ENCODE measurements around the gene ATR. TPM values are rescaled to one million over a fixed set of nuclear protein-coding genes. Genes with fewer than 3 reads are reported as not detected.

The ATR gene
- total RNA-seq, 1 donor from 2014 or later: 47.4 TPM

DNA sequence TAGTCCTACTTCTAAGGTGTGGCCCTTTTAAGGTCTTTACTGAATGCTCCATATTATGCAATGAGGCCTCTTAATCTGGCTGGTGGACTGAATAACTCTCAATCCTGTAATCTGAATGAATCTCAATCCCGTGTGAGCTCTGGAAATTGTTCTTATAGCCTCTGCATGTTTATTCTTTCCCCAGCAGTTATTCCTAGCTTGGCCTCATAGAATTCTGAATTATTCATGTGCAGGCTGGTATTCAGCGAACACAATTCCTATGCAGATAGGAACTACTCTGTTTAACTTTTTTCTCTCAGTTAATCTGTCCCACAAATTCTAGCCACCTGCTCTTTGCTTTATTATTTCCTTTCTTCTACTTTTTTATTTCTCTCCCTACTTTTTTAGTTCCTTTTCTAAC, 86.3 kb downstream of the ATR start:
- POLR2A ChIA-PET: no interaction called here
- DNase-seq (no peak), ATAC-seq (ENCODE audit: low read depth) (no peak)
- Mint-ChIP-seq H3K27me3 (no peaks in the 10 kb centered on the region), H3K4me3 (no peak overlapping the region), H3K27ac (no peak overlapping the region), H3K9me3 (no peaks in the 10 kb centered on the region), H3K36me3 (ENCODE audit: low read depth) (peaks cover 86% of the 10 kb centered on the region), H3K4me1 (no peaks in the 10 kb centered on the region)
- CTCF ChIA-PET: no interaction called here
- no peak for TF ChIP-seq CTCF (IDR thresholded peaks at IDR 0.05)
- intact Hi-C loops (cut with micrococcal nuclease): no loop called here

GRCh38 chr3:142489572-142490323, 88.8 kb downstream of the ATR start:
- no peaks in the 10 kb centered on the region for H3K9me3 Mint-ChIP-seq
- TF ChIP-seq CTCF (IDR thresholded peaks at IDR 0.05): no peak

GRCh38 chr3:142484912-142485435, 93.6 kb downstream of the ATR start:
- CTCF ChIA-PET: no interaction called here
- intact Hi-C loops (cut with micrococcal nuclease): no loop called here
- peaks cover 81% of the 10 kb centered on the region for H3K36me3 Mint-ChIP-seq (ENCODE audit: low read depth)

More at GRCh38 chr3:142489572-142490323, 88.8 kb downstream of the ATR start:
- DNase-seq (no peak), ATAC-seq (ENCODE audit: low read depth) (no peak)
- no peak overlapping the region for H3K27ac Mint-ChIP-seq
- POLR2A ChIA-PET: no interaction called here
- intact Hi-C loops (cut with micrococcal nuclease): no loop called here
- H3K4me1 Mint-ChIP-seq: no peaks in the 10 kb centered on the region
- H3K4me3 Mint-ChIP-seq: no peak overlapping the region
- H3K27me3 Mint-ChIP-seq: no peaks in the 10 kb centered on the region
- CTCF ChIA-PET: no interaction called here
- H3K36me3 Mint-ChIP-seq (ENCODE audit: low read depth): peaks cover 82% of the 10 kb centered on the region

DNA sequence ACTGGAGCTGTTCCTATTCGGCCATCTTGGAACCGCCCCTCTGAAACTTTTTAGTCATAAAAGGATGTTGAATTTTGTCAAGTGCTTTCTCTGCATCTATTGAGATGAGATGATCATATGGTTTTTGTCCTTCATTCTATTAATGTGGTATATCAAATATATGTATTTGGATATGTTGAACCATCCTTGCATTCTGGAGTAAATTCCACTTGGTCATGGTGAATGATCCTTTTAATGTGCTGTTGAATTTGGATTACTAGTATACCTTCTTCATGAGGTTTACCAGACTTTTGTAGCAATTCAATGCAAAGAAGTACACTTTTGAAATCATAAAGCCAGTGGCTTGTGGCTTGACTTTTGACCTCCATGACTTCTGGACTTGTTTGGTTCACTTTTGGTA, 97.3 kb downstream of the ATR start:
- Mint-ChIP-seq H3K36me3 (ENCODE audit: low read depth) (peaks cover 56% of the 10 kb centered on the region), H3K4me3 (no peak overlapping the region), H3K9me3 (peaks cover 3% of the 10 kb centered on the region), H3K27ac (no peak overlapping the region), H3K27me3 (no peaks in the 10 kb centered on the region), H3K4me1 (no peaks in the 10 kb centered on the region)
- no peak for TF ChIP-seq CTCF (IDR thresholded peaks at IDR 0.05)
- CTCF ChIA-PET: no interaction called here
- no peak for DNase-seq
- ATAC-seq (ENCODE audit: low read depth): no peak
- POLR2A ChIA-PET: no interaction called here
- intact Hi-C loops (cut with micrococcal nuclease): no loop called here

More at GRCh38 chr3:142484912-142485435, 93.6 kb downstream of the ATR start:
- DNase-seq: no peak
- TF ChIP-seq CTCF (IDR thresholded peaks at IDR 0.05): no peak
- no peaks in the 10 kb centered on the region for H3K27me3 Mint-ChIP-seq
- H3K4me3 Mint-ChIP-seq: no peak overlapping the region
- POLR2A ChIA-PET: no interaction called here
- no peak for ATAC-seq (ENCODE audit: low read depth)
- no peak overlapping the region for H3K27ac Mint-ChIP-seq
- H3K4me1 Mint-ChIP-seq: no peaks in the 10 kb centered on the region
- H3K9me3 Mint-ChIP-seq: peaks cover 2% of the 10 kb centered on the region

DNA sequence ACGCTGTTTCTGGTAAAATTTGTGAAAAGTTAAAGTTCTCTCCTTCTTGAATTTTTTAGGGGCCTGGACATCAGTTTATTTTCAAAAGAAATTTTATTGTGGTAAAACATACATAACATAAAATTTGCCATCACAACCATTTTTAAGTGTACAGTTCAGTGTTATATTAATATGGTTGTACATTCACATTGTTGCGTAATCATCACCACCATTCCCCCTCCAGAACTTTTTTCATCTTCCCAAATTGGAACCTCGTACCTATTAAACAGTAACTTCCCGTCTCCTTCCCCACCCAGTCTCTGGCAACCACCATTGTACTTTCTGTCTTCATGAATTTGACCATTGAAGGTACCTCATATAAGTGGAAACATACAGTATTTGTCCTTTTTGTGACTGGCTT, 107.7 kb downstream of the ATR start:
- H3K4me3 Mint-ChIP-seq: no peak overlapping the region
- no peak overlapping the region for H3K27ac Mint-ChIP-seq
- CTCF ChIA-PET: no interaction called here

More for the DNA sequence above, 107.7 kb downstream of the ATR start:
- H3K9me3 Mint-ChIP-seq: no peaks in the 10 kb centered on the region
- ATAC-seq (ENCODE audit: low read depth) (no peak), DNase-seq (no peak)
- intact Hi-C loops (cut with micrococcal nuclease): no loop called here
- POLR2A ChIA-PET: no interaction called here
- no peaks in the 10 kb centered on the region for H3K27me3 Mint-ChIP-seq
- TF ChIP-seq CTCF (IDR thresholded peaks at IDR 0.05): no peak
- peaks cover 10% of the 10 kb centered on the region for H3K36me3 Mint-ChIP-seq (ENCODE audit: low read depth)
- no peaks in the 10 kb centered on the region for H3K4me1 Mint-ChIP-seq
